K562 (cell line): ENCODE data around the gene FARP2. TPM values are rescaled to one million over a fixed set of nuclear protein-coding genes. Genes with fewer than 3 reads are reported as not detected.

Experiments used
- ATAC-seq: fragments of 200-7000 bp; cut with Tn5 transposase; 3 replicates; pipeline ENCODE4 v1.9.1; 2020; ENCODE audit warnings: moderate library complexity
- BruUV-seq: library from RNA; stranded (reverse); fragments of 400-500 nt; replicated peaks from 2 replicates; lab custom pipeline; 2021; lab: Mats Ljungman, UMichigan
- CTCF ChIA-PET: fragments of 300-600 bp; formaldehyde crosslinking; extraction: SDS; loops from one replicate; lab custom pipeline; 2021; ENCODE audit warnings: low intra/inter-chr PET ratio; lab: Yijun Ruan, JAX
- POLR2A ChIA-PET: fragments of 300-600, 350-650 bp; sonication (Branson Sonifier 250); formaldehyde crosslinking; extraction: SDS; loops from one replicate; lab custom pipeline; 2021; ENCODE audit warnings: antibody characterized with exemption, inconsistent platforms; lab: Yijun Ruan, JAX
- DNase-seq, 4 experiments: peaks; one replicate each; pipeline versions ENCODE4 v3.0.0 to v3.0.0-alpha.2; 2011 to 2018; ENCODE audit warnings: low spot score in 3 of 4, mixed read lengths in 3 of 4; ENCODE audit errors: extremely low read depth in 1 of 4
- FAIRE-seq: peaks from 2 replicates; lab custom pipeline; 2011; peaks lifted over from hg19 to GRCh38; lab: Jason Lieb, UNC
- H2AFZ ChIP-seq: 2 replicates; pipeline ENCODE4 v1.6.0; 2011; ENCODE audit warnings: low read depth, low read length, control low read depth, inconsistent platforms
- H3K27ac ChIP-seq: fragments of 200-600 bp; 3 replicates; pipeline ENCODE4 v1.8.0; 2011; ENCODE audit warnings: low read depth, mild to moderate bottlenecking, control low read depth, inconsistent platforms, low read length, moderate library complexity, mixed read lengths; ENCODE audit errors: extremely low read depth
- H3K27me3 ChIP-seq, 2 experiments: fragments of 300-600 bp in 1 of 2; 2 replicates in 1 of 2; 3 replicates in 1 of 2; pipeline versions ENCODE4 v1.6.0 to v1.8.0; 2011; ENCODE audit warnings: inconsistent platforms in 2 of 2, low read length in 2 of 2, mild to moderate bottlenecking in 1 of 2, mixed read lengths in 1 of 2, moderate library complexity in 1 of 2; ENCODE audit not compliant: control insufficient read depth in 2 of 2, insufficient read depth in 2 of 2
- H3K36me3 ChIP-seq: fragments of 300-600 bp; 3 replicates; pipeline ENCODE4 v1.8.0; 2011; ENCODE audit warnings: mild to moderate bottlenecking, low read length, inconsistent platforms; ENCODE audit not compliant: control insufficient read depth, insufficient read depth
- H3K4me1 ChIP-seq, 2 experiments: fragments of 200-600 bp in 1 of 2; replicated peaks in 1 of 2; 2 replicates in 1 of 2; 3 replicates in 1 of 2; pipeline versions ENCODE4 v1.5.1 to v1.8.0; 2011; ENCODE audit warnings: inconsistent platforms in 2 of 2, low read length in 2 of 2, mild to moderate bottlenecking in 1 of 2, mixed read lengths in 1 of 2, moderate library complexity in 1 of 2; ENCODE audit not compliant: control insufficient read depth in 2 of 2, insufficient read depth in 2 of 2
- H3K4me2 ChIP-seq: 2 replicates; pipeline ENCODE4 v1.6.1; 2011; ENCODE audit warnings: low read length, control low read depth, inconsistent platforms, mixed read lengths; ENCODE audit not compliant: insufficient read depth
- H3K4me3 ChIP-seq: fragments of 200-600 bp; sonication (generic), shearing (Covaris generic); 2 replicates; pipeline ENCODE4 v1.5.1; 2016; ENCODE audit warnings: control low read depth, inconsistent platforms
- H3K79me2 ChIP-seq: fragments of 200-600 bp; 3 replicates; pipeline ENCODE4 v1.8.0; 2011; ENCODE audit warnings: low read length, inconsistent platforms; ENCODE audit not compliant: control insufficient read depth, insufficient read depth
- H3K9ac ChIP-seq, 2 experiments: 2 replicates each; pipeline versions ENCODE4 v1.6.0 to v1.6.1; 2011; ENCODE audit warnings: low read depth in 2 of 2, low read length in 2 of 2, control low read depth in 1 of 2, inconsistent platforms in 1 of 2, mild to moderate bottlenecking in 1 of 2, mixed read lengths in 1 of 2; ENCODE audit not compliant: insufficient read depth in 1 of 2
- H3K9me1 ChIP-seq: one replicate; pipeline ENCODE4 v1.6.0; 2011; ENCODE audit warnings: inconsistent platforms, mild to moderate bottlenecking, low read length, moderate library complexity; ENCODE audit not compliant: control insufficient read depth, insufficient read depth
- H3K9me3 ChIP-seq: replicated peaks from 2 replicates; pipeline ENCODE4 v1.5.1; 2011; ENCODE audit warnings: low read depth, low read length, inconsistent platforms; ENCODE audit not compliant: control insufficient read depth, insufficient read depth
- H4K20me1 ChIP-seq: replicated peaks from 2 replicates; pipeline ENCODE4 v1.6.1; 2011; ENCODE audit warnings: low read length, inconsistent platforms, mixed read lengths; ENCODE audit not compliant: control insufficient read depth, insufficient read depth
- CEBPG ChIP-seq, 3 experiments: fragments of 200-800 bp in 1 of 3; sonication (Bioruptor generic) in 1 of 3; sonication (generic) in 1 of 3; formaldehyde crosslinking in 1 of 3; IDR thresholded peaks in 2 of 3; conservative IDR thresholded peaks in 1 of 3; 2 replicates each; pipeline versions ENCODE4 v1.6.1 to v1.8.0; 2016 to 2022; ENCODE audit warnings: missing compliant biosample characterization in 2 of 3, missing genetic modification characterization in 2 of 3, mild to moderate bottlenecking in 1 of 3, missing genetic modification reagents in 1 of 3
- CREB3 ChIP-seq: fragments of 450-650 bp; conservative IDR thresholded peaks from 2 replicates; pipeline ENCODE4 v1.6.1; 2016; ENCODE audit warnings: missing genetic modification characterization, low read depth, mild to moderate bottlenecking, missing compliant biosample characterization, moderate library complexity
- ELF4 ChIP-seq: fragments of 450-650 bp; formaldehyde crosslinking; IDR thresholded peaks from 2 replicates; pipeline ENCODE4 v1.4.0; 2022; ENCODE audit warnings: missing genetic modification characterization
- HDGF ChIP-seq: fragments of 450-650 bp; IDR thresholded peaks from 2 replicates; pipeline ENCODE4 v1.6.1; 2016
- HNRNPH1 ChIP-seq: fragments of 200-400 bp; formaldehyde crosslinking; optimal IDR thresholded peaks from 2 replicates; pipeline ENCODE3; 2017; ENCODE audit warnings: low read depth, mild to moderate bottlenecking, low read length, moderate library complexity
- MTA2 ChIP-seq: fragments of 450-650 bp; IDR thresholded peaks from 2 replicates; pipeline ENCODE4 v1.6.1; 2016; ENCODE audit warnings: low read depth
- NCOA2 ChIP-seq, 2 experiments: fragments of 450-650 bp; IDR thresholded peaks; 2 replicates each; pipeline ENCODE4 v1.6.1; 2018; ENCODE audit warnings: mild to moderate bottlenecking in 2 of 2, moderate library complexity in 1 of 2; ENCODE audit not compliant: partially characterized antibody in 2 of 2
- SPI1 ChIP-seq: IDR thresholded peaks from 2 replicates; pipeline ENCODE4 v1.6.1; 2011; ENCODE audit warnings: low read depth, low read length, control low read depth, borderline replicate concordance
- SRF ChIP-seq, 2 experiments: fragments of 250-450, 450-650 bp in 1 of 2; sonication (Bioruptor Pico) in 1 of 2; sonication (generic) in 1 of 2; formaldehyde crosslinking; IDR thresholded peaks; 2 replicates each; pipeline versions ENCODE4 v1.5.0 to v1.5.1; 2020 to 2022; ENCODE audit warnings: mild to moderate bottlenecking in 1 of 2, missing genetic modification reagents in 1 of 2
- ZBTB34 ChIP-seq: fragments of 250-450 bp; sonication (Bioruptor Pico); IDR thresholded peaks from 2 replicates; pipeline ENCODE4 v1.8.0; 2021; ENCODE audit warnings: mild to moderate bottlenecking, moderate library complexity
- ZNF253 ChIP-seq: fragments of 250-450 bp; sonication (Bioruptor Pico); conservative IDR thresholded peaks from 2 replicates; pipeline ENCODE4 v1.6.1; 2021; ENCODE audit warnings: mild to moderate bottlenecking
- ZNF282 ChIP-seq: sonication (generic); formaldehyde crosslinking; IDR thresholded peaks from 2 replicates; pipeline ENCODE4 v1.8.1; 2023; ENCODE audit warnings: missing genetic modification reagents
- ZNF699 ChIP-seq: fragments of 250-450 bp; sonication (Bioruptor Pico); IDR thresholded peaks from 2 replicates; pipeline ENCODE4 v1.8.0; 2021; ENCODE audit warnings: mild to moderate bottlenecking, moderate library complexity; ENCODE audit not compliant: insufficient replicate concordance
- WGBS: fragments of 100-300 bp; shearing (Covaris generic); methylation state at CpG from one replicate; pipeline ENCODE4 v1.1.6; 2016; ENCODE audit warnings: low coverage, mixed read lengths; ENCODE audit not compliant: insufficient coverage; ENCODE audit errors: missing lambda C conversion rate; 5-methylcytosine and 5-hydroxymethylcytosine counted together
- in situ Hi-C: fragments of 300-500 bp; cut with MboI; formaldehyde crosslinking; loops from 4 replicates; pipeline ENCODE4 v1.15.0; 2018; ENCODE audit warnings: inconsistent platforms, mixed read lengths
- intact Hi-C: fragments of 100-400 bp; cut with micrococcal nuclease; formaldehyde crosslinking; loops from 2 replicates; pipeline ENCODE4 v1.14.2; 2022
- polyA plus RNA-seq, 8 experiments: library from polyadenylated mRNA; depleted of rRNA in 4 of 8; stranded (reverse) in 5 of 8; unstranded in 3 of 8; fragments of >200 nt; fragmentation: Nextera tagmentation in 2 of 8; fragmentation: Illumina TruSeq in 1 of 8; extraction: Ambion mirVana in 2 of 8; extraction: Trizol in 1 of 8; gene quantifications; 2 replicates each; pipeline versions ENCODE4 v1.2.1 to v1.2.3, GENCODE V29; 2011 to 2014; ENCODE audit warnings: inconsistent platforms in 1 of 8, missing spikeins in 1 of 8
- total RNA-seq, 7 experiments: library from RNA; depleted of rRNA in 6 of 7; stranded (reverse); fragments of >200 nt in 6 of 7; fragmentation: Illumina TruSeq in 2 of 7; extraction: Trizol in 2 of 7; gene quantifications; 2 replicates each; pipeline versions ENCODE4 v1.2.1 to v1.2.3, GENCODE V29; 2011 to 2021; ENCODE audit warnings: low replicate concordance in 1 of 7
- TF ChIP-seq, protein P1 (sequence below): sonication (generic); formaldehyde crosslinking; IDR thresholded peaks from 2 replicates; pipeline ENCODE4 v1.8.0; 2022; ENCODE audit warnings: mild to moderate bottlenecking, missing genetic modification reagents
- TF ChIP-seq, protein P2 (sequence below): fragments of 450-650 bp; IDR thresholded peaks from 2 replicates; pipeline ENCODE4 v1.7.1; 2018; ENCODE audit warnings: mild to moderate bottlenecking, low read depth; ENCODE audit not compliant: partially characterized antibody

The FARP2 gene
- total and polyA plus RNA-seq, 9 of the 15 experiments (the other 6 are each of a cell fraction or from before 2014, with no cell fraction given), result 4.1 to 38.1 (median 21.1) TPM

- Histone ChIP-seq H3K4me3 (no peak overlapping the region), H3K9ac (no peak overlapping the region), H3K4me2 (no peak overlapping the region), H3K9me1 (no peaks in the 10 kb centered on the region), H3K27ac (no peak overlapping the region), H2AFZ (no peak overlapping the region), H3K4me1 (peaks cover 0 to 4% of the 10 kb centered on the region in 2 experiments; a peak in 1 of 5 replicates), H3K36me3 (no peaks in the 10 kb centered on the region), H3K9me3 (no peaks in the 10 kb centered on the region), H4K20me1 (no peaks in the 10 kb centered on the region), H3K79me2 (no peaks in the 10 kb centered on the region), H3K27me3 (no peaks in the 10 kb centered on the region; a peak in 1 of 5 replicates)
- DNase-seq, result no peak
- 38% methylated on average over 4 of the region's 10 CpGs for WGBS
- no peak for ATAC-seq
- intact Hi-C loops (no loop called here), in situ Hi-C loops (no loop called here)
- ChIA-PET POLR2A (interaction anchor here (1.0 kb wide), 1 partner anchor 12 kb away, joined by 3 read pairs; no protein-coding TSS in a partner anchor), CTCF (no interaction called here)
- BruUV-seq, result no TSS peak
- FAIRE-seq, result no peak
- TF ChIP-seq CEBPG (CRISPR knock-in tag; IDR thresholded peaks at IDR 0.05) (no peak), CEBPG (tag; conservative IDR thresholded peaks at IDR 0.05 in 1 of 2, IDR thresholded peaks at IDR 0.05 in 1 of 2) (no peak), NCOA2 (IDR thresholded peaks at IDR 0.05; ENCODE audit: partially characterized antibody in 2 of 2) (no peak), MTA2 (no peak), HDGF (no peak), ZNF699 (CRISPR knock-in tag) (no peak), ZBTB34 (CRISPR knock-in tag) (no peak), CREB3 (tag) (no peak), ZNF253 (CRISPR knock-in tag) (no peak), SPI1 (no peak), ZNF282 (CRISPR knock-in tag) (no peak), HNRNPH1 (no peak), SRF (CRISPR knock-in tag; IDR thresholded peaks at IDR 0.05) (no peak), ELF4 (CRISPR knock-in tag) (no peak)
- TF ChIP-seq, protein P1, sequence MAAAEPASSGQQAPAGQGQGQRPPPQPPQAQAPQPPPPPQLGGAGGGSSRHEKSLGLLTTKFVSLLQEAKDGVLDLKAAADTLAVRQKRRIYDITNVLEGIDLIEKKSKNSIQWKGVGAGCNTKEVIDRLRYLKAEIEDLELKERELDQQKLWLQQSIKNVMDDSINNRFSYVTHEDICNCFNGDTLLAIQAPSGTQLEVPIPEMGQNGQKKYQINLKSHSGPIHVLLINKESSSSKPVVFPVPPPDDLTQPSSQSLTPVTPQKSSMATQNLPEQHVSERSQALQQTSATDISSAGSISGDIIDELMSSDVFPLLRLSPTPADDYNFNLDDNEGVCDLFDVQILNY (CRISPR knock-in tag), result no peak
- TF ChIP-seq, protein P2, sequence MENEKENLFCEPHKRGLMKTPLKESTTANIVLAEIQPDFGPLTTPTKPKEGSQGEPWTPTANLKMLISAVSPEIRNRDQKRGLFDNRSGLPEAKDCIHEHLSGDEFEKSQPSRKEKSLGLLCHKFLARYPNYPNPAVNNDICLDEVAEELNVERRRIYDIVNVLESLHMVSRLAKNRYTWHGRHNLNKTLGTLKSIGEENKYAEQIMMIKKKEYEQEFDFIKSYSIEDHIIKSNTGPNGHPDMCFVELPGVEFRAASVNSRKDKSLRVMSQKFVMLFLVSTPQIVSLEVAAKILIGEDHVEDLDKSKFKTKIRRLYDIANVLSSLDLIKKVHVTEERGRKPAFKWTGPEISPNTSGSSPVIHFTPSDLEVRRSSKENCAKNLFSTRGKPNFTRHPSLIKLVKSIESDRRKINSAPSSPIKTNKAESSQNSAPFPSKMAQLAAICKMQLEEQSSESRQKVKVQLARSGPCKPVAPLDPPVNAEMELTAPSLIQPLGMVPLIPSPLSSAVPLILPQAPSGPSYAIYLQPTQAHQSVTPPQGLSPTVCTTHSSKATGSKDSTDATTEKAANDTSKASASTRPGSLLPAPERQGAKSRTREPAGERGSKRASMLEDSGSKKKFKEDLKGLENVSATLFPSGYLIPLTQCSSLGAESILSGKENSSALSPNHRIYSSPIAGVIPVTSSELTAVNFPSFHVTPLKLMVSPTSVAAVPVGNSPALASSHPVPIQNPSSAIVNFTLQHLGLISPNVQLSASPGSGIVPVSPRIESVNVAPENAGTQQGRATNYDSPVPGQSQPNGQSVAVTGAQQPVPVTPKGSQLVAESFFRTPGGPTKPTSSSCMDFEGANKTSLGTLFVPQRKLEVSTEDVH, result no peak
Observed at GRCh38 chr2:241466230-241466629, 110.1 kb downstream of the FARP2 start.
